SK-N-SH (cell line): Measurements from ENCODE around the gene R3HDM2. TPM values are rescaled to one million over a fixed set of nuclear protein-coding genes. Genes with fewer than 3 reads are reported as not detected.

Source experiments
- CTCF ChIA-PET: fragments of 300-600, 350-600 bp; formaldehyde crosslinking; extraction: SDS; loops from one replicate; lab custom pipeline; 2021; lab: Yijun Ruan, JAX
- POLR2A ChIA-PET: fragments of 350-600 bp; sonication (Branson Sonifier 250); formaldehyde crosslinking; extraction: SDS; loops from one replicate; lab custom pipeline; 2020; ENCODE audit warnings: antibody characterized with exemption, inconsistent platforms; lab: Yijun Ruan, JAX
- DNase-seq: peaks from one replicate; pipeline ENCODE4 v3.0.0; 2012
- H2AFZ ChIP-seq: fragments of 200-600 bp; sonication (generic); 2 replicates; pipeline ENCODE4 v1.8.1; 2016; ENCODE audit warnings: antibody characterized with exemption, mild to moderate bottlenecking, low read depth
- H3F3A ChIP-seq: fragments of 200-600 bp; sonication (generic); replicated peaks from 2 replicates; pipeline ENCODE3; 2016; ENCODE audit warnings: antibody characterized with exemption, mild to moderate bottlenecking; ENCODE audit not compliant: insufficient read depth
- H3K27ac ChIP-seq, 2 experiments: fragments of 200-500 bp in 1 of 2; fragments of 200-600 bp in 1 of 2; sonication (Bioruptor generic) in 1 of 2; sonication (generic), shearing (Covaris generic) in 1 of 2; 2 replicates each; pipeline versions ENCODE4 v1.5.1 to v1.6.1; 2014 to 2016; ENCODE audit warnings: low read depth in 2 of 2, inconsistent platforms in 1 of 2, low read length in 1 of 2, mild to moderate bottlenecking in 1 of 2, mixed read lengths in 1 of 2
- H3K27me3 ChIP-seq: fragments of 200-600 bp; sonication (generic), shearing (Covaris generic); 2 replicates; pipeline ENCODE4 v1.6.1; 2016; ENCODE audit warnings: mixed run types; ENCODE audit not compliant: insufficient read depth
- H3K36me3 ChIP-seq, 2 experiments: fragments of 200-500 bp in 1 of 2; fragments of 200-600 bp in 1 of 2; sonication (Bioruptor generic) in 1 of 2; sonication (generic) in 1 of 2; replicated peaks in 1 of 2; 2 replicates each; pipeline versions ENCODE3 to v1.5.1; 2014 to 2016; ENCODE audit warnings: low read length in 1 of 2, mild to moderate bottlenecking in 1 of 2; ENCODE audit not compliant: insufficient read depth in 2 of 2, control insufficient read depth in 1 of 2
- H3K4me1 ChIP-seq, 2 experiments: fragments of 200-500 bp in 1 of 2; fragments of 200-600 bp in 1 of 2; sonication (Bioruptor generic) in 1 of 2; sonication (generic), shearing (Covaris generic) in 1 of 2; 2 replicates each; pipeline versions ENCODE4 v1.5.1 to v1.6.1; 2014 to 2016; ENCODE audit warnings: low read depth in 1 of 2, low read length in 1 of 2, mixed run types in 1 of 2; ENCODE audit not compliant: insufficient read depth in 2 of 2, control insufficient read depth in 1 of 2
- H3K4me2 ChIP-seq: fragments of 200-600 bp; sonication (generic), shearing (Covaris generic); 2 replicates; pipeline ENCODE4 v1.6.1; 2017; ENCODE audit warnings: mixed run types
- H3K4me3 ChIP-seq, 2 experiments: fragments of 200-500 bp in 1 of 2; fragments of 200-600 bp in 1 of 2; sonication (Bioruptor generic) in 1 of 2; sonication (generic), shearing (Covaris generic) in 1 of 2; 2 replicates each; pipeline versions ENCODE4 v1.5.1 to v1.8.1; 2014 to 2016; ENCODE audit warnings: low read depth in 2 of 2, inconsistent platforms in 1 of 2, low read length in 1 of 2, mild to moderate bottlenecking in 1 of 2, mixed read lengths in 1 of 2, moderate library complexity in 1 of 2
- H3K79me2 ChIP-seq: fragments of 200-600 bp; sonication (generic); 2 replicates; pipeline ENCODE4 v1.8.1; 2017; ENCODE audit warnings: mild to moderate bottlenecking; ENCODE audit not compliant: insufficient read depth
- H3K9ac ChIP-seq: fragments of 200-600 bp; sonication (generic); 2 replicates; pipeline ENCODE4 v1.6.1; 2017; ENCODE audit warnings: mixed run types
- H3K9me2 ChIP-seq: fragments of 200-600 bp; sonication (generic); 2 replicates; pipeline ENCODE4 v1.6.1; 2017; ENCODE audit warnings: mixed run types
- H3K9me3 ChIP-seq: fragments of 200-600 bp; sonication (generic); 2 replicates; pipeline ENCODE4 v1.6.1; 2017; ENCODE audit warnings: mixed run types, mild to moderate bottlenecking, moderate library complexity
- H4K20me1 ChIP-seq: fragments of 200-600 bp; sonication (generic); 2 replicates; pipeline ENCODE4 v1.6.1; 2017; ENCODE audit warnings: mild to moderate bottlenecking, mixed run types; ENCODE audit not compliant: insufficient read depth
- CHD2 ChIP-seq: fragments of 150-350 bp; IDR thresholded peaks from 2 replicates; pipeline ENCODE4 v1.6.1; 2018; ENCODE audit warnings: low read length; ENCODE audit not compliant: partially characterized antibody
- ELF1 ChIP-seq: IDR thresholded peaks from 2 replicates; pipeline ENCODE4 v1.4.0; 2012
- FOSL2 ChIP-seq: IDR thresholded peaks from 2 replicates; pipeline ENCODE4 v1.4.0; 2012; ENCODE audit warnings: low read depth, mild to moderate bottlenecking, moderate library complexity, borderline replicate concordance
- FOXJ3 ChIP-seq: sonication (generic); formaldehyde crosslinking; IDR thresholded peaks from 2 replicates; pipeline ENCODE4 v1.5.1; 2020; ENCODE audit warnings: mild to moderate bottlenecking, missing genetic modification reagents
- GATA2 ChIP-seq: sonication (generic); formaldehyde crosslinking; IDR thresholded peaks from 2 replicates; pipeline ENCODE4 v1.5.0; 2020; ENCODE audit warnings: mild to moderate bottlenecking, missing genetic modification reagents
- MXI1 ChIP-seq: IDR thresholded peaks from 2 replicates; pipeline ENCODE4 v1.6.1; 2012; ENCODE audit warnings: mild to moderate bottlenecking, low read depth, low read length, improper control_type of control experiment
- NFIC ChIP-seq: IDR thresholded peaks from 2 replicates; pipeline ENCODE4 v1.4.0; 2012; ENCODE audit warnings: borderline replicate concordance
- NRF1 ChIP-seq: IDR thresholded peaks from 2 replicates; pipeline ENCODE4 v1.6.1; 2012; ENCODE audit warnings: low read depth, mild to moderate bottlenecking, low read length
- RAD21 ChIP-seq: IDR thresholded peaks from 2 replicates; pipeline ENCODE4 v1.6.1; 2012; ENCODE audit warnings: mild to moderate bottlenecking, low read length
- RXRA ChIP-seq: IDR thresholded peaks from 2 replicates; pipeline ENCODE4 v1.4.0; 2012; ENCODE audit warnings: low read depth, mild to moderate bottlenecking, borderline replicate concordance
- YY1 ChIP-seq: IDR thresholded peaks from 2 replicates; pipeline ENCODE4 v1.4.0; 2012; ENCODE audit warnings: low read depth, mild to moderate bottlenecking
- WGBS: methylation state at CpG from one replicate; pipeline ENCODE4 v1.1.6; 2017; ENCODE audit warnings: low lambda C conversion rate; 5-methylcytosine and 5-hydroxymethylcytosine counted together
- polyA plus RNA-seq, 3 experiments: library from polyadenylated mRNA; depleted of rRNA; stranded (reverse); fragments of >200 nt; gene quantifications; 2 replicates each; pipeline ENCODE4 v1.2.3, GENCODE V29; 2012
- TF ChIP-seq, protein P1 (sequence below): IDR thresholded peaks from 2 replicates; pipeline ENCODE4 v1.4.0; 2012; ENCODE audit warnings: low read depth, borderline replicate concordance
- TF ChIP-seq, protein P2 (sequence below): IDR thresholded peaks from 2 replicates; pipeline ENCODE4 v1.6.1; 2012; ENCODE audit warnings: mild to moderate bottlenecking, low read depth, low read length, moderate library complexity
- TF ChIP-seq, protein P3 (sequence below): IDR thresholded peaks from 2 replicates; pipeline ENCODE4 v1.4.0; 2012; ENCODE audit warnings: low read depth
- TF ChIP-seq, protein P4 (sequence below): IDR thresholded peaks from 2 replicates; pipeline ENCODE4 v1.4.0; 2012; ENCODE audit warnings: low read depth, borderline replicate concordance

R3HDM2 gene
- polyA plus RNA-seq, 1 of the 3 experiments (the other 2 are of a cell fraction): 23.1 TPM

DNA sequence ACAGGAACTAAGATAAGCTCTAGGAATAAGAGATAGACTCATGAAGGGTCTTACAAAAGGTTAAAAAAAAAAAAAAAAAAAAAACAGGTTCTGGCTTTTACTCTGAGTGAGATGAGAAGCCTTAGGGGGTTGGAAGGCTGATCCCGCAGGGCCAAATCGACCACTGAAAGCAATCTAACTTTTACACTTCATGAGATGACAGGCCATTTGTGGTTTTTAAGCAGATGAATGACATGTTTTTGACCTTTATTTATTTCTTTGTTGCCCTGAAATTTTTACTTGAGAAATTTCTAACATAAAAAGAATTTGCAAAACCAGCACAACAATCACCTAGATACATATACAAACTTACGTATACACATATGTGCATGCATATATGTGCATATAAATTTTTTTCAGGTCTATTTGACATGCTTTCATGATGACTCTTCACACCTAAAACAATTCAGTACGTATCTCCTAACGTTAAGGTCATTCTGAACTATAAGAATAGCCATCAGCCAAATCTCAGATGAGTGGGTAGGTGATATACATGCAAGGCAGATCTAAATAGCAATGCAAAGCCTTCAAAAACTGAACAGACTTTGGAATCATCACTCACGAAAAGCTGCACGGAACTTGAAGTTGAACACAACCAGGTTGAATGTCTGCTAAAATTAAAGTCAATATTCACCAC, 87.0 kb downstream of the R3HDM2 start:
- H3K4me1 ChIP-seq: peaks cover 2 to 13% of the 10 kb centered on the region in 2 experiments; a peak in 2 of 4 replicates
- H3K9me2 ChIP-seq: no peaks in the 10 kb centered on the region
- H3K79me2 ChIP-seq: peaks cover 2% of the 10 kb centered on the region; the same call in 1 of the 2 replicates
- peaks cover 0 to 19% of the 10 kb centered on the region in 2 experiments for H3K36me3 ChIP-seq
- TF ChIP-seq NFIC: no peak
- no peak for TF ChIP-seq GATA2 (CRISPR knock-in tag)
- TF ChIP-seq FOSL2: no peak
- TF ChIP-seq CHD2: no peak
- no peak for TF ChIP-seq RXRA
- TF ChIP-seq FOXJ3 (CRISPR knock-in tag): no peak
- TF ChIP-seq NRF1: no peak
- no peak for TF ChIP-seq ELF1
- TF ChIP-seq, protein P1, sequence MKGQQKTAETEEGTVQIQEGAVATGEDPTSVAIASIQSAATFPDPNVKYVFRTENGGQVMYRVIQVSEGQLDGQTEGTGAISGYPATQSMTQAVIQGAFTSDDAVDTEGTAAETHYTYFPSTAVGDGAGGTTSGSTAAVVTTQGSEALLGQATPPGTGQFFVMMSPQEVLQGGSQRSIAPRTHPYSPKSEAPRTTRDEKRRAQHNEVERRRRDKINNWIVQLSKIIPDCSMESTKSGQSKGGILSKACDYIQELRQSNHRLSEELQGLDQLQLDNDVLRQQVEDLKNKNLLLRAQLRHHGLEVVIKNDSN: no peak
- no peak for TF ChIP-seq MXI1
- TF ChIP-seq, protein P2, sequence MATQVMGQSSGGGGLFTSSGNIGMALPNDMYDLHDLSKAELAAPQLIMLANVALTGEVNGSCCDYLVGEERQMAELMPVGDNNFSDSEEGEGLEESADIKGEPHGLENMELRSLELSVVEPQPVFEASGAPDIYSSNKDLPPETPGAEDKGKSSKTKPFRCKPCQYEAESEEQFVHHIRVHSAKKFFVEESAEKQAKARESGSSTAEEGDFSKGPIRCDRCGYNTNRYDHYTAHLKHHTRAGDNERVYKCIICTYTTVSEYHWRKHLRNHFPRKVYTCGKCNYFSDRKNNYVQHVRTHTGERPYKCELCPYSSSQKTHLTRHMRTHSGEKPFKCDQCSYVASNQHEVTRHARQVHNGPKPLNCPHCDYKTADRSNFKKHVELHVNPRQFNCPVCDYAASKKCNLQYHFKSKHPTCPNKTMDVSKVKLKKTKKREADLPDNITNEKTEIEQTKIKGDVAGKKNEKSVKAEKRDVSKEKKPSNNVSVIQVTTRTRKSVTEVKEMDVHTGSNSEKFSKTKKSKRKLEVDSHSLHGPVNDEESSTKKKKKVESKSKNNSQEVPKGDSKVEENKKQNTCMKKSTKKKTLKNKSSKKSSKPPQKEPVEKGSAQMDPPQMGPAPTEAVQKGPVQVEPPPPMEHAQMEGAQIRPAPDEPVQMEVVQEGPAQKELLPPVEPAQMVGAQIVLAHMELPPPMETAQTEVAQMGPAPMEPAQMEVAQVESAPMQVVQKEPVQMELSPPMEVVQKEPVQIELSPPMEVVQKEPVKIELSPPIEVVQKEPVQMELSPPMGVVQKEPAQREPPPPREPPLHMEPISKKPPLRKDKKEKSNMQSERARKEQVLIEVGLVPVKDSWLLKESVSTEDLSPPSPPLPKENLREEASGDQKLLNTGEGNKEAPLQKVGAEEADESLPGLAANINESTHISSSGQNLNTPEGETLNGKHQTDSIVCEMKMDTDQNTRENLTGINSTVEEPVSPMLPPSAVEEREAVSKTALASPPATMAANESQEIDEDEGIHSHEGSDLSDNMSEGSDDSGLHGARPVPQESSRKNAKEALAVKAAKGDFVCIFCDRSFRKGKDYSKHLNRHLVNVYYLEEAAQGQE: no peak
- TF ChIP-seq RAD21: no peak
- TF ChIP-seq YY1: no peak
- TF ChIP-seq, protein P3, sequence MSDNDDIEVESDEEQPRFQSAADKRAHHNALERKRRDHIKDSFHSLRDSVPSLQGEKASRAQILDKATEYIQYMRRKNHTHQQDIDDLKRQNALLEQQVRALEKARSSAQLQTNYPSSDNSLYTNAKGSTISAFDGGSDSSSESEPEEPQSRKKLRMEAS: no peak
- TF ChIP-seq, protein P4, sequence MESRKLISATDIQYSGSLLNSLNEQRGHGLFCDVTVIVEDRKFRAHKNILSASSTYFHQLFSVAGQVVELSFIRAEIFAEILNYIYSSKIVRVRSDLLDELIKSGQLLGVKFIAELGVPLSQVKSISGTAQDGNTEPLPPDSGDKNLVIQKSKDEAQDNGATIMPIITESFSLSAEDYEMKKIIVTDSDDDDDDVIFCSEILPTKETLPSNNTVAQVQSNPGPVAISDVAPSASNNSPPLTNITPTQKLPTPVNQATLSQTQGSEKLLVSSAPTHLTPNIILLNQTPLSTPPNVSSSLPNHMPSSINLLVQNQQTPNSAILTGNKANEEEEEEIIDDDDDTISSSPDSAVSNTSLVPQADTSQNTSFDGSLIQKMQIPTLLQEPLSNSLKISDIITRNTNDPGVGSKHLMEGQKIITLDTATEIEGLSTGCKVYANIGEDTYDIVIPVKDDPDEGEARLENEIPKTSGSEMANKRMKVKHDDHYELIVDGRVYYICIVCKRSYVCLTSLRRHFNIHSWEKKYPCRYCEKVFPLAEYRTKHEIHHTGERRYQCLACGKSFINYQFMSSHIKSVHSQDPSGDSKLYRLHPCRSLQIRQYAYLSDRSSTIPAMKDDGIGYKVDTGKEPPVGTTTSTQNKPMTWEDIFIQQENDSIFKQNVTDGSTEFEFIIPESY: no peak
- H2AFZ ChIP-seq: no peak overlapping the region
- 0 out of 2 replicates have a peak, but pooled peaks cover 7% of the 10 kb centered on the region for H3K9me3 ChIP-seq
- H3K9ac ChIP-seq: no peak overlapping the region
- ChIA-PET POLR2A (interaction anchor here (0.7 kb wide), 1 partner anchor 700 kb away, joined by 7 read pairs; no protein-coding TSS in a partner anchor), CTCF (no interaction called here)
- H4K20me1 ChIP-seq: no peaks in the 10 kb centered on the region
- H3F3A ChIP-seq: peaks cover 3% of the 10 kb centered on the region
- DNase-seq: no peak
- H3K27ac ChIP-seq: no peak overlapping the region
- H3K4me2 ChIP-seq: no peak overlapping the region
- WGBS: 90% methylated on average over 7 of the region's 7 CpGs
- no peaks in the 10 kb centered on the region for H3K27me3 ChIP-seq
- no peak overlapping the region for H3K4me3 ChIP-seq
